Measurements from ENCODE around the gene LEAP2.

DNA sequence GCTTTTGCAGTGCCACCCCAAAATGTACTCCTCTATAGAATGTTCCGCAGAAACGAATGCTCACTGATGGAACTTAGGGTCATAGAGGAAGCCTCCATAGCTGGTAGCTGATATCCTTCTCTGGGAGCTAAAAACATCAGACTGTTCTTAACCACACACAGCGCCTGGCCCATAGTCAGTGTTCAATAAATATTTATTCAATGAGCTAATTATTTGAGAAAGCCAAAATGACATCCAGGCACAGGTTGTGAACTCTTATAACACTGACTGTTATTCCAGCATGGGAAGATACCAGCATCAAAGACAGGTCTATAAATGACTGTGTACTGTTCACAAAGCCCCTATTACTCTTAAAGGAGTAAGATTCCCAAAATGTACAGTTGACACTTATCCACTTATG lies 20.1 kb upstream of the LEAP2 start:
- TF ChIP-seq, protein P1, sequence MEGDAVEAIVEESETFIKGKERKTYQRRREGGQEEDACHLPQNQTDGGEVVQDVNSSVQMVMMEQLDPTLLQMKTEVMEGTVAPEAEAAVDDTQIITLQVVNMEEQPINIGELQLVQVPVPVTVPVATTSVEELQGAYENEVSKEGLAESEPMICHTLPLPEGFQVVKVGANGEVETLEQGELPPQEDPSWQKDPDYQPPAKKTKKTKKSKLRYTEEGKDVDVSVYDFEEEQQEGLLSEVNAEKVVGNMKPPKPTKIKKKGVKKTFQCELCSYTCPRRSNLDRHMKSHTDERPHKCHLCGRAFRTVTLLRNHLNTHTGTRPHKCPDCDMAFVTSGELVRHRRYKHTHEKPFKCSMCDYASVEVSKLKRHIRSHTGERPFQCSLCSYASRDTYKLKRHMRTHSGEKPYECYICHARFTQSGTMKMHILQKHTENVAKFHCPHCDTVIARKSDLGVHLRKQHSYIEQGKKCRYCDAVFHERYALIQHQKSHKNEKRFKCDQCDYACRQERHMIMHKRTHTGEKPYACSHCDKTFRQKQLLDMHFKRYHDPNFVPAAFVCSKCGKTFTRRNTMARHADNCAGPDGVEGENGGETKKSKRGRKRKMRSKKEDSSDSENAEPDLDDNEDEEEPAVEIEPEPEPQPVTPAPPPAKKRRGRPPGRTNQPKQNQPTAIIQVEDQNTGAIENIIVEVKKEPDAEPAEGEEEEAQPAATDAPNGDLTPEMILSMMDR (conservative IDR thresholded peaks at IDR 0.05; ENCODE audit: low read depth, low read length), result no peak
- TF ChIP-seq RCOR1 (IDR thresholded peaks at IDR 0.05; ENCODE audit: insufficient replicate concordance, low read length), result no peak
- TF ChIP-seq POLR2A (IDR thresholded peaks at IDR 0.05; ENCODE audit: low read depth, low read length), result no peak
- TF ChIP-seq RAD21 (IDR thresholded peaks at IDR 0.05; ENCODE audit: low read length), result no peak
- no peak for TF ChIP-seq FOS (IDR thresholded peaks at IDR 0.05; ENCODE audit: low read depth, low read length)
- TF ChIP-seq MAZ (IDR thresholded peaks at IDR 0.05; ENCODE audit: borderline replicate concordance, low read depth, low read length), result no peak
- TF ChIP-seq, protein P2, sequence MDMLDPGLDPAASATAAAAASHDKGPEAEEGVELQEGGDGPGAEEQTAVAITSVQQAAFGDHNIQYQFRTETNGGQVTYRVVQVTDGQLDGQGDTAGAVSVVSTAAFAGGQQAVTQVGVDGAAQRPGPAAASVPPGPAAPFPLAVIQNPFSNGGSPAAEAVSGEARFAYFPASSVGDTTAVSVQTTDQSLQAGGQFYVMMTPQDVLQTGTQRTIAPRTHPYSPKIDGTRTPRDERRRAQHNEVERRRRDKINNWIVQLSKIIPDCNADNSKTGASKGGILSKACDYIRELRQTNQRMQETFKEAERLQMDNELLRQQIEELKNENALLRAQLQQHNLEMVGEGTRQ (IDR thresholded peaks at IDR 0.05; ENCODE audit: low read depth, low read length), result no peak
- TF ChIP-seq MXI1 (IDR thresholded peaks at IDR 0.05; ENCODE audit: borderline replicate concordance, low read depth, low read length), result no peak
- no peak for TF ChIP-seq CEBPB (IDR thresholded peaks at IDR 0.05; ENCODE audit: low read depth, low read length)
- no peak for TF ChIP-seq RFX5 (IDR thresholded peaks at IDR 0.05; ENCODE audit: low read depth, low read length)
- no peak for TF ChIP-seq MAFK (IDR thresholded peaks at IDR 0.05; ENCODE audit: low read depth, low read length)
- TF ChIP-seq BHLHE40 (IDR thresholded peaks at IDR 0.05; ENCODE audit: low read depth, low read length), result no peak
- TF ChIP-seq NFE2L2 (IDR thresholded peaks at IDR 0.05; ENCODE audit: low read depth, low read length), result no peak
- TF ChIP-seq SMC3 (IDR thresholded peaks at IDR 0.05; ENCODE audit: low read depth, low read length), result no peak
